Measurements from ENCODE around the gene CREBL2. TPM values are rescaled to one million over a fixed set of nuclear protein-coding genes. Genes with fewer than 3 reads are reported as not detected.

CREBL2 gene
- polyA plus RNA-seq, 2 donors = 5.5 to 8.1 TPM

- Histone ChIP-seq H3K27me3 (ENCODE audit: control insufficient read depth in 1 of 2, insufficient read depth in 2 of 2, low read length in 2 of 2) (no peaks in the 10 kb centered on the region), H3K27ac (ENCODE audit: low read depth in 2 of 2, low read length in 1 of 2) (no peak overlapping the region), H3K4me1 (ENCODE audit: control insufficient read depth in 2 of 2, insufficient read depth in 2 of 2, low read length in 1 of 2) (no peaks in the 10 kb centered on the region), H3K36me3 (ENCODE audit: control insufficient read depth in 2 of 2, insufficient read depth in 2 of 2, low read length in 1 of 2) (no peaks in the 10 kb centered on the region), H3K4me3 (ENCODE audit: low read depth in 1 of 2, low read length in 2 of 2) (no peak overlapping the region), H3K9me3 (ENCODE audit: control insufficient read depth in 2 of 2, insufficient read depth in 1 of 2, low read depth in 1 of 2, low read length in 1 of 2) (no peaks in the 10 kb centered on the region)
- WGBS, 2 donors = 83 to 86% methylated on average over 4 of the region's 4 CpGs
These were observed 71.5 kb downstream of the CREBL2 start for GRCh38 chr12:12683136-12683697.

DNA sequence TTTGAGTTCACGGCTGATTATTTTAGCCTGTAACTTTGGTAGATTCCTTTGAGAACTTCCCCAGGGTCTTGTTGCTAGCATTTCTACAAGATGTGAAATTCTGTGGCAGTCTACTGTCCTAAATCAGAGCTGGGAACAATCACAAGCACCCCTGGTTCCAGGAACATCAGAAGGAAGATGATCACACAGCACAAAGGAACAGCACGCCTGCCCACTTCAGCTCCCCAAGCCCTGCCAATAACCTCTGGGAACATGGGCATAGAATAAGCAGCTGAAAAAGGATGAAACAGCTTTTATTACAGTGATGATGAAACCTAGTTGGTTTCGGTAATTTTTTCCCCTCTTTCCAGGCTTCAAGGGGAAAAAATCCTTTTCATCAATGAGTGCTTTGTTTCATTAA, 72.0 kb downstream of the CREBL2 start:
- Histone ChIP-seq H3K27me3 (ENCODE audit: control insufficient read depth in 1 of 2, insufficient read depth in 2 of 2, low read length in 2 of 2) (no peaks in the 10 kb centered on the region), H3K9me3 (ENCODE audit: control insufficient read depth in 2 of 2, insufficient read depth in 1 of 2, low read depth in 1 of 2, low read length in 1 of 2) (no peaks in the 10 kb centered on the region), H3K36me3 (ENCODE audit: control insufficient read depth in 2 of 2, insufficient read depth in 2 of 2, low read length in 1 of 2) (no peaks in the 10 kb centered on the region), H3K27ac (ENCODE audit: low read depth in 2 of 2, low read length in 1 of 2) (no peak overlapping the region), H3K4me1 (ENCODE audit: control insufficient read depth in 2 of 2, insufficient read depth in 2 of 2, low read length in 1 of 2) (no peaks in the 10 kb centered on the region), H3K4me3 (ENCODE audit: low read depth in 1 of 2, low read length in 2 of 2) (no peak overlapping the region)
- 80 to 86% methylated on average over 3 of the region's 3 CpGs for WGBS, 2 donors

GRCh38 chr12:12684375-12685106, 72.9 kb downstream of the CREBL2 start:
- no peaks in the 10 kb centered on the region for H3K36me3 ChIP-seq (ENCODE audit: control insufficient read depth in 2 of 2, insufficient read depth in 2 of 2, low read length in 1 of 2)
- no peak overlapping the region for H3K27ac ChIP-seq (ENCODE audit: low read depth in 2 of 2, low read length in 1 of 2)
- H3K4me3 ChIP-seq (ENCODE audit: low read depth in 1 of 2, low read length in 2 of 2) = no peak overlapping the region
- H3K27me3 ChIP-seq (ENCODE audit: control insufficient read depth in 1 of 2, insufficient read depth in 2 of 2, low read length in 2 of 2) = no peaks in the 10 kb centered on the region
- H3K9me3 ChIP-seq (ENCODE audit: control insufficient read depth in 2 of 2, insufficient read depth in 1 of 2, low read depth in 1 of 2, low read length in 1 of 2) = no peaks in the 10 kb centered on the region
- 12 to 20% methylated on average over 5 of the region's 5 CpGs for WGBS, 2 donors
- no peaks in the 10 kb centered on the region for H3K4me1 ChIP-seq (ENCODE audit: control insufficient read depth in 2 of 2, insufficient read depth in 2 of 2, low read length in 1 of 2)

- Histone ChIP-seq H3K36me3 (ENCODE audit: control insufficient read depth in 2 of 2, insufficient read depth in 2 of 2, low read length in 1 of 2) (no peaks in the 10 kb centered on the region), H3K4me1 (ENCODE audit: control insufficient read depth in 2 of 2, insufficient read depth in 2 of 2, low read length in 1 of 2) (no peaks in the 10 kb centered on the region), H3K27ac (ENCODE audit: low read depth in 2 of 2, low read length in 1 of 2) (no peak overlapping the region), H3K27me3 (ENCODE audit: control insufficient read depth in 1 of 2, insufficient read depth in 2 of 2, low read length in 2 of 2) (no peaks in the 10 kb centered on the region), H3K9me3 (ENCODE audit: control insufficient read depth in 2 of 2, insufficient read depth in 1 of 2, low read depth in 1 of 2, low read length in 1 of 2) (no peaks in the 10 kb centered on the region), H3K4me3 (ENCODE audit: low read depth in 1 of 2, low read length in 2 of 2) (no peak overlapping the region)
- 66 to 70% methylated on average over 4 of the region's 4 CpGs for WGBS, 2 donors
These were observed 73.6 kb downstream of the CREBL2 start for GRCh38 chr12:12685305-12685704.

DNA sequence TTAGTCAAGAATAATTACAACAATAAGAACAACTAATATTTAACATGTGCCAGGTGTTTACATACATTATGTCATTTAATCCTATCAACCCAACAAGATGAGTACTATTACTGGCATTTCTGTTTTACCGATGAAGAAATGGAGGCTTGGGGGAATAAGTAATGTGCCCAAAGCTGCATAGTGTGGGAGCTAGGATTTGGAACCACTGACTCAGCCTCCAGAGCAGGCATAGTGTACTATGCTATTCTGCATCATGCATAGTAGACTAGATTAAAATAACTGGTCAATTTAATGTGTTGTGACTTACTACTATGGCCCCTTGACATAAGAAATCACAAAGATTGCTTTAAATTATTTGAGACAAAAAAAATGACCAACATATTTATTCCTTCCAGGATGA, 74.8 kb downstream of the CREBL2 start:
- WGBS, 2 donors = 81 to 88% methylated on average over 1 of the region's 1 CpG
- no peak overlapping the region for H3K27ac ChIP-seq (ENCODE audit: low read depth in 2 of 2, low read length in 1 of 2)

DNA sequence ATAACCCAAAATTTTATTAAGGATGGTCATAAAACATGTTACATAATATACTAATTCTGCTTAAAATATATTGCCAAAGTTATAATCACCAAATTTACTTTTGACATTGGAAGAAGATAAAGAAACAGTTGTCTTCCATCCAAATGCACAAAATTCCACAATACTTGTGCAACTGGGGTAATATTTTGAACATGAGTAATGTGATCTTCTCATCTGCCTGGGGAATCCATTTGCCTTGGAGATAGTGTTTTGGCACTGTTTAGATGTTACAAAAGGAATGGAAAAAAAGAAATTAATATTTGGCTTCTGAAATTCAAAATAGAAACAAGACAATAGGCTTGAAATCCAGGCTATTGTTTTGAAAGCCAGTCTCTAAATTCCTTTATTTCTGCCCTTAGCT, 75.2 kb downstream of the CREBL2 start:
- no peak overlapping the region for H3K27ac ChIP-seq (ENCODE audit: low read depth in 2 of 2, low read length in 1 of 2)
- no peaks in the 10 kb centered on the region for H3K4me1 ChIP-seq (ENCODE audit: control insufficient read depth in 2 of 2, insufficient read depth in 2 of 2, low read length in 1 of 2)
- no peaks in the 10 kb centered on the region for H3K36me3 ChIP-seq (ENCODE audit: control insufficient read depth in 2 of 2, insufficient read depth in 2 of 2, low read length in 1 of 2)
- H3K9me3 ChIP-seq (ENCODE audit: control insufficient read depth in 2 of 2, insufficient read depth in 1 of 2, low read depth in 1 of 2, low read length in 1 of 2) = no peaks in the 10 kb centered on the region
- H3K27me3 ChIP-seq (ENCODE audit: control insufficient read depth in 1 of 2, insufficient read depth in 2 of 2, low read length in 2 of 2) = no peaks in the 10 kb centered on the region
- no peak overlapping the region for H3K4me3 ChIP-seq (ENCODE audit: low read depth in 1 of 2, low read length in 2 of 2)

More for the DNA sequence above, 74.8 kb downstream of the CREBL2 start:
- no peaks in the 10 kb centered on the region for H3K4me1 ChIP-seq (ENCODE audit: control insufficient read depth in 2 of 2, insufficient read depth in 2 of 2, low read length in 1 of 2)
- no peaks in the 10 kb centered on the region for H3K27me3 ChIP-seq (ENCODE audit: control insufficient read depth in 1 of 2, insufficient read depth in 2 of 2, low read length in 2 of 2)
- no peak overlapping the region for H3K4me3 ChIP-seq (ENCODE audit: low read depth in 1 of 2, low read length in 2 of 2)
- no peaks in the 10 kb centered on the region for H3K36me3 ChIP-seq (ENCODE audit: control insufficient read depth in 2 of 2, insufficient read depth in 2 of 2, low read length in 1 of 2)
- H3K9me3 ChIP-seq (ENCODE audit: control insufficient read depth in 2 of 2, insufficient read depth in 1 of 2, low read depth in 1 of 2, low read length in 1 of 2) = no peaks in the 10 kb centered on the region

DNA sequence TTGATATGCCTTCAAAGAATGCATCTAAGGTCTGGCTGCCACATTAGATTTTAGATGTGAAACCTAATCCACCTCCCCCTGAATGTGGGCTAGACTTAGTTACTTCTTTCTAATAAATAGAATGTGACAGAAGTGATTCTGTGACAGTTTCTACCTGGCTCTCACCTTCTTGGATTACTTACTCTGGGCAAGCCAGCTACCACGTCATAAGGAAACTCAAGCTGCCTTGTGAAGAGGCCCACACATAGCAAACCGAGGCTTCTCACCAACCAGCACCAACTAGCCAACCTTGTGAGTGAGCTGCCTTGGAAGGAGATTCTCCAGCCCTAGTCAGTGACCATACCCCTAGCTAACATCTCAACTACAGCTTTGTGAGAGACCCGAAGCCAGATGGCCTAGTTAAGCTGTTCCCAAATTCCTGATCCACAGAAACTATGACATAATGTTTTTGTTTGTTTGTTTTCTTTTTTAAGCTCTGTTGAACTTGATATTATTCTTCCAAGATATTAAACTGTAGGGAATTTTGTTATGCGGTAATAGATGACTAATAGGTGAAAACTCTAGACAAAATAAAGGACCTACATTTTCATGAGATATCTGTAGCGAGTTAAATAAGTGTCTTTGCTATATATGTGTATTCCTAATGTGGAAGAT, 78.1 kb downstream of the CREBL2 start:
- 83 to 88% methylated on average over 5 of the region's 5 CpGs for WGBS, 2 donors
- H3K4me1 ChIP-seq (ENCODE audit: control insufficient read depth in 2 of 2, insufficient read depth in 2 of 2, low read length in 1 of 2) = no peaks in the 10 kb centered on the region
- H3K36me3 ChIP-seq (ENCODE audit: control insufficient read depth in 2 of 2, insufficient read depth in 2 of 2, low read length in 1 of 2) = no peaks in the 10 kb centered on the region
- no peak overlapping the region for H3K27ac ChIP-seq (ENCODE audit: low read depth in 2 of 2, low read length in 1 of 2)
- no peaks in the 10 kb centered on the region for H3K9me3 ChIP-seq (ENCODE audit: control insufficient read depth in 2 of 2, insufficient read depth in 1 of 2, low read depth in 1 of 2, low read length in 1 of 2)
- no peak overlapping the region for H3K4me3 ChIP-seq (ENCODE audit: low read depth in 1 of 2, low read length in 2 of 2)
- no peaks in the 10 kb centered on the region for H3K27me3 ChIP-seq (ENCODE audit: control insufficient read depth in 1 of 2, insufficient read depth in 2 of 2, low read length in 2 of 2)

- 88% methylated on average over 2 of the region's 2 CpGs for WGBS, 2 donors
- H3K4me1 ChIP-seq (ENCODE audit: control insufficient read depth in 2 of 2, insufficient read depth in 2 of 2, low read length in 1 of 2) = no peaks in the 10 kb centered on the region
These were observed 79.9 kb downstream of the CREBL2 start for GRCh38 chr12:12691549-12691948.

GRCh38 chr12:12693111-12693671, 81.5 kb downstream of the CREBL2 start:
- Histone ChIP-seq H3K4me3 (ENCODE audit: low read depth in 1 of 2, low read length in 2 of 2) (no peak overlapping the region), H3K27ac (ENCODE audit: low read depth in 2 of 2, low read length in 1 of 2) (no peak overlapping the region), H3K4me1 (ENCODE audit: control insufficient read depth in 2 of 2, insufficient read depth in 2 of 2, low read length in 1 of 2) (no peaks in the 10 kb centered on the region), H3K9me3 (ENCODE audit: control insufficient read depth in 2 of 2, insufficient read depth in 1 of 2, low read depth in 1 of 2, low read length in 1 of 2) (no peaks in the 10 kb centered on the region), H3K36me3 (ENCODE audit: control insufficient read depth in 2 of 2, insufficient read depth in 2 of 2, low read length in 1 of 2) (no peaks in the 10 kb centered on the region), H3K27me3 (ENCODE audit: control insufficient read depth in 1 of 2, insufficient read depth in 2 of 2, low read length in 2 of 2) (no peaks in the 10 kb centered on the region)
- WGBS, 2 donors = 76 to 79% methylated on average over 3 of the region's 3 CpGs

More at GRCh38 chr12:12691549-12691948, 79.9 kb downstream of the CREBL2 start:
- H3K9me3 ChIP-seq (ENCODE audit: control insufficient read depth in 2 of 2, insufficient read depth in 1 of 2, low read depth in 1 of 2, low read length in 1 of 2) = no peaks in the 10 kb centered on the region
- H3K27me3 ChIP-seq (ENCODE audit: control insufficient read depth in 1 of 2, insufficient read depth in 2 of 2, low read length in 2 of 2) = no peaks in the 10 kb centered on the region
- no peak overlapping the region for H3K4me3 ChIP-seq (ENCODE audit: low read depth in 1 of 2, low read length in 2 of 2)
- no peaks in the 10 kb centered on the region for H3K36me3 ChIP-seq (ENCODE audit: control insufficient read depth in 2 of 2, insufficient read depth in 2 of 2, low read length in 1 of 2)
- H3K27ac ChIP-seq (ENCODE audit: low read depth in 2 of 2, low read length in 1 of 2) = no peak overlapping the region
